ENCODE results near the gene FCHO2. TPM values are rescaled to one million over a fixed set of nuclear protein-coding genes. Genes with fewer than 3 reads are reported as not detected.

Gene FCHO2
- total RNA-seq, 6 experiments from 2014 or later, result 11.7 to 22.8 (median 14.8) TPM

- H3K9me3 ChIP-seq, result no peaks in the 10 kb centered on the region
- H3K27me3 ChIP-seq, result no peaks in the 10 kb centered on the region
- TF ChIP-seq CTCF (IDR thresholded peaks at IDR 0.05), result no peak
- TF ChIP-seq POLR2A (IDR thresholded peaks at IDR 0.05), result no peak
- intact Hi-C loops (cut with DNase I), result loop anchor here in 1 of 2 donors (10.0 kb wide), 1 partner anchor 124 kb away; no protein-coding TSS in a partner anchor
- H3K4me1 ChIP-seq, result no peaks in the 10 kb centered on the region
- H3K4me3 ChIP-seq, result no peak overlapping the region
- no peak for DNase-seq
- no peak for ATAC-seq
- 90% methylated on average over 4 of the region's 4 CpGs for WGBS (ENCODE audit: insufficient coverage, low coverage, low lambda C conversion rate, missing lambda C conversion rate)
- peaks cover 0 to 44% (median 2%) of the 10 kb centered on the region in 4 donors for H3K36me3 ChIP-seq
- H3K27ac ChIP-seq, result no peak overlapping the region
Measured at GRCh38 chr5:73081093-73081492, 125.3 kb downstream of the FCHO2 start.

GRCh38 chr5:73088026-73088425, 132.2 kb downstream of the FCHO2 start:
- 75% methylated on average over 4 of the region's 4 CpGs for WGBS (ENCODE audit: insufficient coverage, low coverage, low lambda C conversion rate, missing lambda C conversion rate)
- Histone ChIP-seq H3K27me3 (no peaks in the 10 kb centered on the region), H3K4me1 (no peaks in the 10 kb centered on the region), H3K4me3 (no peak overlapping the region), H3K27ac (no peak overlapping the region), H3K9me3 (no peaks in the 10 kb centered on the region), H3K36me3 (peaks cover 0 to 17% (median 4%) of the 10 kb centered on the region in 4 donors)
- TF ChIP-seq CTCF (IDR thresholded peaks at IDR 0.05), result no peak
- TF ChIP-seq POLR2A (IDR thresholded peaks at IDR 0.05), result no peak
- DNase-seq (no peak), ATAC-seq (no peak)
- intact Hi-C loops (cut with DNase I), result loop anchor here in 1 of 2 donors (10.0 kb wide), 1 partner anchor 117 kb away; no protein-coding TSS in a partner anchor

- H3K36me3 ChIP-seq, result no peaks in the 10 kb centered on the region
- no peaks in the 10 kb centered on the region for H3K4me1 ChIP-seq
- TF ChIP-seq CTCF (IDR thresholded peaks at IDR 0.05) (no peak), POLR2A (IDR thresholded peaks at IDR 0.05) (no peak)
- H3K27me3 ChIP-seq, result no peaks in the 10 kb centered on the region
- intact Hi-C loops (cut with DNase I), result no loop called here
- H3K9me3 ChIP-seq, result peaks cover 0 to 6% (median 0%) of the 10 kb centered on the region in 4 donors
- no peak overlapping the region for H3K27ac ChIP-seq
- ATAC-seq (peak in 1 of 4 donors; percentile 38), DNase-seq (no peak)
- 98% methylated on average over 7 of the region's 7 CpGs for WGBS (ENCODE audit: insufficient coverage, low coverage, low lambda C conversion rate, missing lambda C conversion rate)
- H3K4me3 ChIP-seq, result no peak overlapping the region
Measured at GRCh38 chr5:73093943-73094342, 138.1 kb downstream of the FCHO2 start.

GRCh38 chr5:73094415-73094814, 138.6 kb downstream of the FCHO2 start:
- H3K4me1 ChIP-seq, result no peaks in the 10 kb centered on the region
- H3K27ac ChIP-seq, result no peak overlapping the region
- WGBS (ENCODE audit: insufficient coverage, low coverage, low lambda C conversion rate, missing lambda C conversion rate), result 67% methylated on average over 1 of the region's 1 CpG
- intact Hi-C loops (cut with DNase I), result no loop called here
- ATAC-seq (no peak), DNase-seq (no peak)
- H3K36me3 ChIP-seq, result no peaks in the 10 kb centered on the region
- H3K9me3 ChIP-seq, result peaks cover 0 to 6% (median 0%) of the 10 kb centered on the region in 4 donors
- no peaks in the 10 kb centered on the region for H3K27me3 ChIP-seq
- H3K4me3 ChIP-seq, result no peak overlapping the region
- TF ChIP-seq CTCF (IDR thresholded peaks at IDR 0.05), result no peak
- TF ChIP-seq POLR2A (IDR thresholded peaks at IDR 0.05), result no peak
